H1 (cell line): Measurements from ENCODE around the gene C1QTNF1. TPM values are rescaled to one million over a fixed set of nuclear protein-coding genes. Genes with fewer than 3 reads are reported as not detected.

Experiments
- KDM1A ChIP-seq: fragments of 200-600, 300-600 bp; sonication (generic); IDR thresholded peaks from 2 replicates; pipeline ENCODE4 v1.7.1; 2016; ENCODE audit warnings: mild to moderate bottlenecking, low read length, borderline replicate concordance
- polyA plus RNA-seq, 7 experiments: library from polyadenylated mRNA; depleted of rRNA in 3 of 7; stranded (reverse) in 5 of 7; unstranded in 2 of 7; fragments of >200 nt in 5 of 7; fragments of 200-250 nt in 2 of 7; gene quantifications; 1 replicate in 5 of 7; 2 replicates in 1 of 7; 4 replicates in 1 of 7; pipeline versions ENCODE4 v1.2.1 to v1.2.3, GENCODE V29; 2011 to 2013; ENCODE audit warnings: missing spikeins in 2 of 7, mixed read lengths in 2 of 7
- total RNA-seq: library from RNA; stranded (reverse); fragmentation: NEBNext Ultra II Directional; extraction: Animal tissue kit (Norgen Biotek cat#: 25700); gene quantifications from 2 replicates; pipeline ENCODE4 v1.2.1, GENCODE V29; 2021

C1QTNF1 gene
- total and polyA plus RNA-seq, 2 of the 8 experiments (the other 6 are each of a cell fraction or from before 2014, with no cell fraction given), result 1.5 to 2.5 TPM

- no peak for TF ChIP-seq KDM1A
These were observed 17.9 kb upstream of the C1QTNF1 start (continued) for GRCh38 chr17:79006046-79006445.
